Caco-2 (cell line): ENCODE measurements around the gene ABCB8. TPM values are rescaled to one million over a fixed set of nuclear protein-coding genes. Genes with fewer than 3 reads are reported as not detected.

ENCODE experiments used
- BruUV-seq: library from RNA; stranded (reverse); fragments of 400-500 nt; replicated peaks from 2 replicates; lab custom pipeline; 2021; lab: Mats Ljungman, UMichigan
- CTCF ChIA-PET: fragments of 300-600 bp; sonication (Branson Sonifier 250); formaldehyde crosslinking; loops from one replicate; lab custom pipeline; 2022; ENCODE audit warnings: antibody characterized with exemption; lab: Charles Lee
- POLR2A ChIA-PET: fragments of 300-600 bp; sonication (Branson Sonifier 250); formaldehyde crosslinking; loops from one replicate; lab custom pipeline; 2022; ENCODE audit warnings: antibody characterized with exemption; lab: Charles Lee
- DNase-seq, 2 experiments: peaks; one replicate each; pipeline versions ENCODE4 v3.0.0 to v3.0.0-alpha.2; 2020 to 2022
- H3K27me3 ChIP-seq: replicated peaks from 2 replicates; pipeline ENCODE4 v1.6.0; 2011; ENCODE audit warnings: low read length; ENCODE audit not compliant: control insufficient read depth, insufficient read depth
- H3K36me3 ChIP-seq: 2 replicates; pipeline ENCODE4 v1.5.1; 2011; ENCODE audit warnings: low read length; ENCODE audit not compliant: control insufficient read depth, insufficient read depth
- H3K4me1 ChIP-seq: fragments of 250-450 bp; sonication (Bioruptor Pico); 2 replicates; pipeline ENCODE4 v1.5.1; 2020; ENCODE audit warnings: mild to moderate bottlenecking
- H3K4me3 ChIP-seq: 2 replicates; pipeline ENCODE4 v1.5.1; 2011; ENCODE audit warnings: low read depth, mild to moderate bottlenecking, control low read depth, low read length
- H3K9me3 ChIP-seq: fragments of 250-450 bp; sonication (Bioruptor Pico); 2 replicates; pipeline ENCODE4 v1.5.1; 2020; ENCODE audit warnings: mild to moderate bottlenecking, moderate library complexity
- H3K27ac Mint-ChIP-seq: one replicate; pipeline ENCODE4 v1.8.0; 2022; ENCODE audit warnings: mixed read lengths; ENCODE audit not compliant: unreplicated experiment
- H3K27me3 Mint-ChIP-seq: one replicate; pipeline ENCODE4 v1.8.0; 2022; ENCODE audit warnings: mixed read lengths; ENCODE audit not compliant: insufficient read depth, unreplicated experiment
- H3K36me3 Mint-ChIP-seq: one replicate; pipeline ENCODE4 v1.8.0; 2022; ENCODE audit warnings: mild to moderate bottlenecking, mixed read lengths; ENCODE audit not compliant: insufficient read depth, unreplicated experiment
- H3K4me1 Mint-ChIP-seq: one replicate; pipeline ENCODE4 v1.8.0; 2022; ENCODE audit warnings: low read depth, mixed read lengths; ENCODE audit not compliant: unreplicated experiment
- H3K4me3 Mint-ChIP-seq: one replicate; pipeline ENCODE4 v1.8.0; 2022; ENCODE audit warnings: mild to moderate bottlenecking, moderate library complexity, mixed read lengths; ENCODE audit not compliant: unreplicated experiment
- H3K9me3 Mint-ChIP-seq: one replicate; pipeline ENCODE4 v1.8.0; 2022; ENCODE audit warnings: mixed read lengths; ENCODE audit not compliant: unreplicated experiment
- CTCF ChIP-seq, 2 experiments: fragments of 200-600 bp in 1 of 2; IDR thresholded peaks; 1 replicate in 1 of 2; 2 replicates in 1 of 2; pipeline versions ENCODE4 v1.5.1 to v1.8.0; 2011 to 2022; ENCODE audit warnings: antibody characterized with exemption in 1 of 2, control low read depth in 1 of 2, inconsistent platforms in 1 of 2, low read depth in 1 of 2, low read length in 1 of 2, mild to moderate bottlenecking in 1 of 2, moderate library complexity in 1 of 2; ENCODE audit not compliant: insufficient read depth in 1 of 2, severe bottlenecking in 1 of 2, unreplicated experiment in 1 of 2
- intact Hi-C: fragments of 100-400 bp; cut with micrococcal nuclease; formaldehyde crosslinking; loops from one replicate; pipeline ENCODE4 v1.10.0; 2022; ENCODE audit not compliant: unreplicated experiment
- total RNA-seq: library from RNA; stranded (reverse); gene quantifications from 2 replicates; pipeline ENCODE4 v1.2.3, GENCODE V29; 2022

ABCB8 gene
- total RNA-seq, 1 experiment from 2014 or later, result 30.8 TPM

- ChIA-PET POLR2A (no interaction called here), CTCF (interaction anchor here (1.1 kb wide), 1 partner anchor 18 kb away, joined by 4 read pairs; no protein-coding TSS in a partner anchor)
- Histone ChIP-seq H3K9me3 (no peaks in the 10 kb centered on the region), H3K4me1 (peaks cover 9% of the 10 kb centered on the region; the same call in 1 of the 2 replicates), H3K4me3 (no peak overlapping the region), H3K36me3 (no peaks in the 10 kb centered on the region), H3K27me3 (no peaks in the 10 kb centered on the region)
- DNase-seq, result no peak
- intact Hi-C loops, result no loop called here
- no peak for TF ChIP-seq CTCF (IDR thresholded peaks at IDR 0.05; ENCODE audit: insufficient read depth in 1 of 2, low read depth in 1 of 2, low read length in 1 of 2, severe bottlenecking in 1 of 2, unreplicated experiment in 1 of 2)
- Mint-ChIP-seq H3K9me3 (no peaks in the 10 kb centered on the region), H3K27me3 (peaks cover 18% of the 10 kb centered on the region), H3K27ac (no peak overlapping the region), H3K36me3 (peaks cover 7% of the 10 kb centered on the region), H3K4me1 (peaks cover 7% of the 10 kb centered on the region), H3K4me3 (no peak overlapping the region)
- no TSS peak for BruUV-seq
Measured at GRCh38 chr7:150980663-150981062, 47.6 kb upstream of the ABCB8 start.

GRCh38 chr7:150981644-150982043 lies 46.6 kb upstream of the ABCB8 start:
- Mint-ChIP-seq H3K36me3 (peaks cover 7% of the 10 kb centered on the region), H3K4me3 (no peak overlapping the region)
- CTCF ChIA-PET, result no interaction called here

GRCh38 chr7:150982351-150982750 lies 45.9 kb upstream of the ABCB8 start:
- peaks cover 7% of the 10 kb centered on the region for H3K36me3 Mint-ChIP-seq
- ChIA-PET CTCF (no interaction called here), POLR2A (no interaction called here)
- no peak overlapping the region for H3K27ac Mint-ChIP-seq
- peaks cover 13% of the 10 kb centered on the region for H3K27me3 Mint-ChIP-seq
- BruUV-seq, result no TSS peak
- Histone ChIP-seq H3K4me1 (0 out of 2 replicates have a peak, but pooled peaks cover under 1% of the 10 kb centered on the region), H3K9me3 (no peaks in the 10 kb centered on the region), H3K36me3 (no peaks in the 10 kb centered on the region), H3K4me3 (no peak overlapping the region), H3K27me3 (no peaks in the 10 kb centered on the region)
- TF ChIP-seq CTCF (IDR thresholded peaks at IDR 0.05; ENCODE audit: insufficient read depth in 1 of 2, low read depth in 1 of 2, low read length in 1 of 2, severe bottlenecking in 1 of 2, unreplicated experiment in 1 of 2), result no peak
- H3K9me3 Mint-ChIP-seq, result no peaks in the 10 kb centered on the region
- peaks cover 7% of the 10 kb centered on the region for H3K4me1 Mint-ChIP-seq
- H3K4me3 Mint-ChIP-seq, result no peak overlapping the region
- no peak for DNase-seq
- intact Hi-C loops, result no loop called here

More at GRCh38 chr7:150981644-150982043, 46.6 kb upstream of the ABCB8 start:
- BruUV-seq, result no TSS peak
- POLR2A ChIA-PET, result no interaction called here
- no peak overlapping the region for H3K27ac Mint-ChIP-seq
- no peak for TF ChIP-seq CTCF (IDR thresholded peaks at IDR 0.05; ENCODE audit: insufficient read depth in 1 of 2, low read depth in 1 of 2, low read length in 1 of 2, severe bottlenecking in 1 of 2, unreplicated experiment in 1 of 2)
- peaks cover 17% of the 10 kb centered on the region for H3K27me3 Mint-ChIP-seq
- intact Hi-C loops, result no loop called here
- no peaks in the 10 kb centered on the region for H3K36me3 ChIP-seq
- peaks cover 7% of the 10 kb centered on the region for H3K4me1 Mint-ChIP-seq
- H3K9me3 Mint-ChIP-seq, result no peaks in the 10 kb centered on the region
- no peaks in the 10 kb centered on the region for H3K27me3 ChIP-seq
- DNase-seq, result no peak
- H3K4me3 ChIP-seq, result no peak overlapping the region
- no peaks in the 10 kb centered on the region for H3K9me3 ChIP-seq
- H3K4me1 ChIP-seq, result peaks cover 6% of the 10 kb centered on the region; the same call in 1 of the 2 replicates
